ENCODE data around the gene ZNF670.

DNA sequence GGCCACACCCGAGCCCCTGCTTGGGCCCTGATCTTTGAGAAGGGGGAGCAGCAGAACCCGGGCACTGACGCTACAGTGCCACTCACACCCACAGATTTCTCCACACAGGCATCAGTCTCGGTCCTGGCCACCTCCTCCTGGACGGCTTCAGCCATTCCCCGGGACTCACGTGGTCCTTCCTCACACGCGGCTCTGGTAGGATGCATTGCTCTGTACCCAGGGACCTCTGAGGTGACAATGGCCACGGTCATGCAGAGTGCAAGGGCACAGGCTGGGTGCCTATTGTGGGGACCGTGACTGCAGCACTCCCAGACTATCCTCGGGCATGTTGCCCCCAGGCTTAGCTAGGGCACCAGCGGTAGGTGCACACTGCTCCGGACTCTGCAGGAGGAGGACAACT, 11.8 kb upstream of the ZNF670 start:
- TF ChIP-seq FOXA1 (IDR thresholded peaks at IDR 0.05) (no peak), TARDBP (IDR thresholded peaks at IDR 0.05) (no peak), ELF4 (IDR thresholded peaks at IDR 0.05) (no peak), SUZ12 (IDR thresholded peaks at IDR 0.05) (no peak), FOXM1 (IDR thresholded peaks at IDR 0.05; ENCODE audit: borderline replicate concordance) (no peak), ARNT (IDR thresholded peaks at IDR 0.05) (no peak), ZNF384 (IDR thresholded peaks at IDR 0.05) (no peak), SP1 (IDR thresholded peaks at IDR 0.05) (no peak), FOXK2 (IDR thresholded peaks at IDR 0.05) (no peak), PKNOX1 (IDR thresholded peaks at IDR 0.05) (no peak), HDGF (IDR thresholded peaks at IDR 0.05; ENCODE audit: borderline replicate concordance) (no peak)
